Duodenal mucosa (tissue), 2 donors: Measurements from ENCODE around the gene PPT2.

Experiments
- H3K27ac ChIP-seq: one replicate; pipeline ENCODE4 v1.7.0; 2013; ENCODE audit warnings: low read depth, low read length
- H3K27me3 ChIP-seq, 2 donors: one replicate each; pipeline ENCODE4 v1.7.0; 2013; ENCODE audit warnings: low read length in 2 of 2, control low read depth in 1 of 2; ENCODE audit not compliant: insufficient read depth in 2 of 2, control insufficient read depth in 1 of 2
- H3K36me3 ChIP-seq, 2 donors: one replicate each; pipeline ENCODE4 v1.7.0; 2013; ENCODE audit warnings: low read length in 2 of 2, control low read depth in 1 of 2; ENCODE audit not compliant: insufficient read depth in 2 of 2, control insufficient read depth in 1 of 2
- H3K4me1 ChIP-seq, 2 donors: one replicate each; pipeline ENCODE4 v1.7.0; 2013; ENCODE audit warnings: low read length in 2 of 2, control low read depth in 1 of 2; ENCODE audit not compliant: insufficient read depth in 2 of 2, control insufficient read depth in 1 of 2
- H3K4me3 ChIP-seq, 2 donors: one replicate each; pipeline ENCODE4 v1.7.0; 2013; ENCODE audit warnings: low read length in 2 of 2, low read depth in 1 of 2
- H3K9ac ChIP-seq, 2 donors: one replicate each; pipeline ENCODE4 v1.7.0; 2013; ENCODE audit warnings: low read length in 2 of 2, low read depth in 1 of 2
- H3K9me3 ChIP-seq, 2 donors: one replicate each; pipeline ENCODE4 v1.7.0; 2013; ENCODE audit warnings: low read length in 2 of 2, control low read depth in 1 of 2; ENCODE audit not compliant: control insufficient read depth in 1 of 2

The PPT2 gene

GRCh38 chr6:32126880-32127279 is 27.1 kb upstream of the PPT2 start:
- Histone ChIP-seq H3K36me3 (peaks cover 9 to 30% of the 10 kb centered on the region in 2 donors), H3K27ac (no peak overlapping the region), H3K9me3 (no peaks in the 10 kb centered on the region), H3K9ac (peak overlapping the region; percentile 79 to 88), H3K4me3 (peak overlapping the region; percentile 88 to 90), H3K4me1 (peaks cover 20 to 25% of the 10 kb centered on the region in 2 donors), H3K27me3 (no peaks in the 10 kb centered on the region)

GRCh38 chr6:32127409-32127716 is 26.6 kb upstream of the PPT2 start:
- H3K4me3 ChIP-seq = peak overlapping the region; percentile 88 to 90
- no peaks in the 10 kb centered on the region for H3K27me3 ChIP-seq
- H3K36me3 ChIP-seq = peaks cover 6 to 25% of the 10 kb centered on the region in 2 donors
- peaks cover 20 to 25% of the 10 kb centered on the region in 2 donors for H3K4me1 ChIP-seq
- H3K9ac ChIP-seq = peak overlapping the region; percentile 79 to 88
- no peaks in the 10 kb centered on the region for H3K9me3 ChIP-seq
- peak overlapping the region; percentile 76 for H3K27ac ChIP-seq

GRCh38 chr6:32127717-32128592 is 26.0 kb upstream of the PPT2 start, which contains the start of gene ATF6B:
Gene ATF6B (minus strand): TSS chr6:32128246. CDS start chr6:32128207, 39 bp downstream.
- peaks cover 20 to 25% of the 10 kb centered on the region in 2 donors for H3K4me1 ChIP-seq
- H3K9ac ChIP-seq = peak within 1 kb of the TSS; percentile 79 to 88
- no peaks in the 10 kb centered on the region for H3K27me3 ChIP-seq
- peaks cover 6 to 22% of the 10 kb centered on the region in 2 donors for H3K36me3 ChIP-seq
- H3K9me3 ChIP-seq = no peaks in the 10 kb centered on the region
- H3K4me3 ChIP-seq = peak within 1 kb of the TSS; percentile 88 to 90
- H3K27ac ChIP-seq = peak within 1 kb of the TSS; percentile 76

GRCh38 chr6:32128751-32129296 is 25.1 kb upstream of the PPT2 start:
- Histone ChIP-seq H3K9ac (peak overlapping the region in 1 of 2 donors; percentile 52), H3K27me3 (no peaks in the 10 kb centered on the region), H3K9me3 (no peaks in the 10 kb centered on the region), H3K36me3 (peaks cover 6 to 15% of the 10 kb centered on the region in 2 donors), H3K4me1 (peaks cover 20 to 25% of the 10 kb centered on the region in 2 donors), H3K27ac (no peak overlapping the region), H3K4me3 (peak overlapping the region; percentile 79 to 81)

- peak overlapping the region; percentile 79 to 81 for H3K4me3 ChIP-seq
- H3K9me3 ChIP-seq = no peaks in the 10 kb centered on the region
- no peaks in the 10 kb centered on the region for H3K27me3 ChIP-seq
- H3K4me1 ChIP-seq = peaks cover 20 to 25% of the 10 kb centered on the region in 2 donors
- H3K27ac ChIP-seq = peak overlapping the region; percentile 87
- peak overlapping the region; percentile 40 to 52 for H3K9ac ChIP-seq
- H3K36me3 ChIP-seq = peaks cover 6 to 10% of the 10 kb centered on the region in 2 donors
These were observed 24.4 kb upstream of the PPT2 start for GRCh38 chr6:32129297-32130088.

- no peaks in the 10 kb centered on the region for H3K9me3 ChIP-seq
- H3K36me3 ChIP-seq = no peaks in the 10 kb centered on the region
- no peak overlapping the region for H3K9ac ChIP-seq
- peaks cover 20 to 25% of the 10 kb centered on the region in 2 donors for H3K4me1 ChIP-seq
- H3K27ac ChIP-seq = no peak overlapping the region
- H3K4me3 ChIP-seq = no peak overlapping the region
- H3K27me3 ChIP-seq = no peaks in the 10 kb centered on the region
These were observed 22.4 kb upstream of the PPT2 start for GRCh38 chr6:32131439-32131948.

- Histone ChIP-seq H3K4me1 (peaks cover 15 to 21% of the 10 kb centered on the region in 2 donors), H3K36me3 (no peaks in the 10 kb centered on the region), H3K9ac (no peak overlapping the region), H3K9me3 (no peaks in the 10 kb centered on the region), H3K27ac (no peak overlapping the region), H3K4me3 (no peak overlapping the region), H3K27me3 (no peaks in the 10 kb centered on the region)
These were observed 21.8 kb upstream of the PPT2 start for GRCh38 chr6:32132110-32132509.

- no peak overlapping the region for H3K9ac ChIP-seq
- no peak overlapping the region for H3K4me3 ChIP-seq
- H3K4me1 ChIP-seq = peaks cover 6 to 11% of the 10 kb centered on the region in 2 donors
- H3K27me3 ChIP-seq = no peaks in the 10 kb centered on the region
- no peaks in the 10 kb centered on the region for H3K36me3 ChIP-seq
- no peaks in the 10 kb centered on the region for H3K9me3 ChIP-seq
- no peak overlapping the region for H3K27ac ChIP-seq
These were observed 20.2 kb upstream of the PPT2 start for GRCh38 chr6:32133786-32134185.

- Histone ChIP-seq H3K9me3 (no peaks in the 10 kb centered on the region), H3K4me3 (no peak overlapping the region), H3K4me1 (peaks cover 0 to 12% of the 10 kb centered on the region in 2 donors), H3K27me3 (no peaks in the 10 kb centered on the region), H3K36me3 (no peaks in the 10 kb centered on the region), H3K9ac (no peak overlapping the region), H3K27ac (no peak overlapping the region)
These were observed 16.5 kb upstream of the PPT2 start for GRCh38 chr6:32137454-32137853.
